Pancreas (tissue), 10 donors: Measurements from ENCODE around the gene TRIM9. TPM values are rescaled to one million over a fixed set of nuclear protein-coding genes. Genes with fewer than 3 reads are reported as not detected.

Experiments
- ATAC-seq, 4 donors: fragments of 200-7000 bp; cut with Tn5 transposase; one replicate each; pipeline versions ENCODE4 v1.8.0 to v1.9.1; 2020; ENCODE audit warnings: mild to moderate bottlenecking in 4 of 4, moderate library complexity in 4 of 4
- DNase-seq, 6 donors: peaks; one replicate each; pipeline ENCODE4 v3.0.0-alpha.2; 2020
- FAIRE-seq: peaks from 2 replicates; lab custom pipeline; 2012; peaks lifted over from hg19 to GRCh38; lab: Jason Lieb, UNC
- H3K27ac ChIP-seq, 4 donors: fragments of 200-600 bp; sonication (generic); 1 replicate in 3 of 4; 2 replicates in 1 of 4; pipeline versions ENCODE4 v1.5.0 to v1.8.0; 2020
- H3K27me3 ChIP-seq, 4 donors: fragments of 200-600 bp; one replicate each; pipeline ENCODE4 v1.8.0; 2021
- H3K36me3 ChIP-seq, 3 donors: fragments of 200-600 bp; sonication (generic) in 1 of 3; one replicate each; pipeline versions ENCODE4 v1.5.0 to v1.8.0; 2020 to 2021
- H3K4me1 ChIP-seq, 3 donors: fragments of 200-600 bp; one replicate each; pipeline ENCODE4 v1.8.0; 2021
- H3K4me3 ChIP-seq, 4 donors: fragments of 200-600 bp; sonication (generic) in 2 of 4; one replicate each; pipeline versions ENCODE4 v1.5.0 to v1.8.0; 2020 to 2021
- H3K9me3 ChIP-seq, 4 donors: fragments of 200-600 bp; one replicate each; pipeline ENCODE4 v1.8.0; 2021
- WGBS, 2 donors: extraction: QIAGEN DNeasy Blood & Tissue Kit; methylation state at CpG; one replicate each; pipeline ENCODE4 v1.1.7; 2013; 5-methylcytosine and 5-hydroxymethylcytosine counted together
- intact Hi-C, 3 donors: fragments of 100-400 bp; cut with DNase I; formaldehyde crosslinking; loops; one replicate each; pipeline versions ENCODE4 v1.11.1 to v1.14.2; 2022
- polyA plus RNA-seq, 2 donors: library from polyadenylated mRNA; stranded (reverse); fragments of 200-250 nt; gene quantifications; one replicate each; pipeline ENCODE4 v1.2.3, GENCODE V29; 2013
- total RNA-seq, 6 donors: library from RNA; stranded (reverse); fragmentation: NEBNext Ultra II Directional in 4 of 6; extraction: Animal tissue kit (Norgen Biotek cat#: 25700) in 4 of 6; gene quantifications; one replicate each; pipeline versions ENCODE4 v1.2.1 to v1.2.4, GENCODE V29; 2021 to 2023
- TF ChIP-seq, protein P1 (sequence below), 4 donors: fragments of 200-600 bp; sonication (generic) in 3 of 4; IDR thresholded peaks; one replicate each; pipeline versions ENCODE4 v1.5.0 to v1.8.0; 2021; ENCODE audit warnings: antibody characterized with exemption in 4 of 4
- donor health status: healthy with polysubstance abuse.
- donor health status: DM: no; HTN: no; CAD: no; lungs with moderate emphysema.
- donor health status: DM: no; HTN: no; CAD: no.
- donor health status: control.
- donor health status: control.
- donor health status: Bipolar disorder and iron deficiency.
- donor health status: DM: yes; HTN: yes; CAD: no.
- donor health status: DM: no; HTN: no; CAD: no.
- donor health status: DM: no; HTN: no; CAD: no.
- donor health status: DM: yes; HTN: yes; CAD: no.

TRIM9 gene
- total and polyA plus RNA-seq, 8 donors, result 0.25 to 3.4 (median 0.79) TPM

DNA sequence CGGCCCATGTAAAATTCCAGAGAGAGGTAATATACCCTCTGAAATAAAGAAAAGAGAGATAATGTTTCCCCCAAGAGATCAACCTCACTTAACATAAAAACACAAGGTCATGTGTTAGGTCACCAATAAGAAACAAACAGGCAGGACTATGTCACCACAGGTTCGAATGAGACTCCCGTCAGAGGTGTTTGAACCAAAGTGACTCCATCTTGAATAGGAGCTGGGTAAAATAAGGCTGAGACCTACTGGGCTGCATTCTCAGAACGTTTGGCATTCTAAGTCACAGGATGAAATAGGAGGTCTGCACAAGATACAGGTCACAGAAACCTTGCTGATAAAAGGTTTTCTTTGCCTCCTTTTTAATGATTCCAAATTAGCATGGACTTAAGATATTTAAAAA lies 157.1 kb downstream of the TRIM9 start:
- no peak for FAIRE-seq
- intact Hi-C loops, result no loop called here

DNA sequence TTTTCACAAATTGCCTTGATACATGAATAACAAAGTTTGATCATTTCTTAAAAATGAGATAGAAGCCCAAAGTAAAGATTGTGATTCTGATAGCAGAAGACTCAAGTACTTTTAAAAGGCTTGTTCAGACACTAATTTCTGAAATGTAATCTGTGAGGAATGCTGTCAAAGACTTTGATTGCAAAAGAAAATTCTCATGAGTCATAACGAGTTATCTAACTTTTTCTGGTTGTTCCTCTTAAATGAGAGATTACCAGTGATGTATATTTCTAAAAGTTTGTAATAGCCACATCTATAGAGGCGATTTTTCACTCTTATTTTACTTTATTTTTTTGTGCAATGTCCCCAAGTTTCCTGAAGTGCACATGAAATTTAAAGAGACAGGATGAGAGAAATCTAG lies 157.6 kb downstream of the TRIM9 start:
- no peak for ATAC-seq
- Histone ChIP-seq H3K9me3 (no peaks in the 10 kb centered on the region), H3K4me3 (no peak overlapping the region), H3K4me1 (no peaks in the 10 kb centered on the region), H3K27ac (no peak overlapping the region), H3K27me3 (no peaks in the 10 kb centered on the region), H3K36me3 (no peaks in the 10 kb centered on the region)
- TF ChIP-seq, protein P1, sequence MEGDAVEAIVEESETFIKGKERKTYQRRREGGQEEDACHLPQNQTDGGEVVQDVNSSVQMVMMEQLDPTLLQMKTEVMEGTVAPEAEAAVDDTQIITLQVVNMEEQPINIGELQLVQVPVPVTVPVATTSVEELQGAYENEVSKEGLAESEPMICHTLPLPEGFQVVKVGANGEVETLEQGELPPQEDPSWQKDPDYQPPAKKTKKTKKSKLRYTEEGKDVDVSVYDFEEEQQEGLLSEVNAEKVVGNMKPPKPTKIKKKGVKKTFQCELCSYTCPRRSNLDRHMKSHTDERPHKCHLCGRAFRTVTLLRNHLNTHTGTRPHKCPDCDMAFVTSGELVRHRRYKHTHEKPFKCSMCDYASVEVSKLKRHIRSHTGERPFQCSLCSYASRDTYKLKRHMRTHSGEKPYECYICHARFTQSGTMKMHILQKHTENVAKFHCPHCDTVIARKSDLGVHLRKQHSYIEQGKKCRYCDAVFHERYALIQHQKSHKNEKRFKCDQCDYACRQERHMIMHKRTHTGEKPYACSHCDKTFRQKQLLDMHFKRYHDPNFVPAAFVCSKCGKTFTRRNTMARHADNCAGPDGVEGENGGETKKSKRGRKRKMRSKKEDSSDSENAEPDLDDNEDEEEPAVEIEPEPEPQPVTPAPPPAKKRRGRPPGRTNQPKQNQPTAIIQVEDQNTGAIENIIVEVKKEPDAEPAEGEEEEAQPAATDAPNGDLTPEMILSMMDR (IDR thresholded peaks at IDR 0.05), result no peak
- no peak for DNase-seq
- intact Hi-C loops, result no loop called here
- WGBS, 2 donors, result 52 to 57% methylated on average over 2 of the region's 2 CpGs
- no peak for FAIRE-seq

More for the DNA sequence above, 157.1 kb downstream of the TRIM9 start:
- no peaks in the 10 kb centered on the region for H3K36me3 ChIP-seq
- no peaks in the 10 kb centered on the region for H3K4me1 ChIP-seq
- no peak for DNase-seq
- no peaks in the 10 kb centered on the region for H3K9me3 ChIP-seq
- TF ChIP-seq, protein P1 (IDR thresholded peaks at IDR 0.05), result no peak
- no peak overlapping the region for H3K4me3 ChIP-seq
- H3K27ac ChIP-seq, result no peak overlapping the region
- ATAC-seq, result no peak
- H3K27me3 ChIP-seq, result no peaks in the 10 kb centered on the region
- WGBS, 2 donors, result 71 to 80% methylated on average over 4 of the region's 4 CpGs

DNA sequence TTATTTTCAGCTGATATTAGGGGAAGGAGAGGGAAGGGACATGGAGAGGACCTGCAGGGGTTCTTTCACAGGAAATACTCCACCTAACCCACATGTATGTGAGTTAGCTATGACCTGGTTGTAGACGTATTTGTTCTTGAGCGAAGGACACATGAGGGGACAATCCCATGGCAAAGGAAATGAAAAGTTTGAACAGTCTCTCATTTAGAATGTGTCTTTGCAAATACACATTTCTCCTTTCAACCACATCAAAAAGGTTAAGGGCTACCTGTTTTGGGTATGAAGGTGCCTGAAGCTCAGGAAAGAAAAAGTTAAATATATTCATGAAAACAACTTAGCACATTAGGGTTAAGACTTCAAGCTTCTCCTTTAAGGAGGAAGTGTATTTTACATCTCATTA lies 158.0 kb downstream of the TRIM9 start:
- Histone ChIP-seq H3K4me3 (no peak overlapping the region), H3K27me3 (no peaks in the 10 kb centered on the region), H3K36me3 (no peaks in the 10 kb centered on the region), H3K27ac (no peak overlapping the region), H3K4me1 (peaks cover 0 to 2% (median 0%) of the 10 kb centered on the region in 3 donors), H3K9me3 (no peaks in the 10 kb centered on the region)
- no peak for DNase-seq
- no peak for ATAC-seq
- WGBS, 2 donors, result 86 to 93% methylated on average over 2 of the region's 2 CpGs
- no peak for FAIRE-seq
- TF ChIP-seq, protein P1 (IDR thresholded peaks at IDR 0.05), result no peak
- intact Hi-C loops, result no loop called here

DNA sequence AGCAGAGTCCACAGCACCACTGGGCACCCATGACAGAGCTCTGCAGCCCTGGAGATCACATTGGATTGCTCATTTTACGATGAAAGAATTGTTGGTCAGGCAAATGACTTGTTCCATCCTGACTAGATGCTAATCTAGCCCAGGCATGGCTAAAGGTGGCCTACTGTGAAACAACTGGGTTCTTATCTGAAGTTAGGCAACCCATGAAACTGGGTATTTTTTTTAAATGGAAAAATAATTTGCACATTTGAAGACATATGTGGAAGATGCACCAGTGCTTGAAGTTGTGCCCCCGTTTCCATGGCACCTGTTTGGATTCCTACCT lies 158.9 kb downstream of the TRIM9 start:
- H3K4me3 ChIP-seq, result no peak overlapping the region
- FAIRE-seq (no peak), DNase-seq (no peak), ATAC-seq (no peak)
- 83 to 85% methylated on average over 2 of the region's 2 CpGs for WGBS, 2 donors
- H3K27ac ChIP-seq, result no peak overlapping the region
- intact Hi-C loops, result no loop called here
- no peaks in the 10 kb centered on the region for H3K9me3 ChIP-seq
- no peaks in the 10 kb centered on the region for H3K36me3 ChIP-seq
- peaks cover 0 to 3% (median 0%) of the 10 kb centered on the region in 3 donors for H3K4me1 ChIP-seq
- TF ChIP-seq, protein P1 (IDR thresholded peaks at IDR 0.05), result no peak
- H3K27me3 ChIP-seq, result no peaks in the 10 kb centered on the region

DNA sequence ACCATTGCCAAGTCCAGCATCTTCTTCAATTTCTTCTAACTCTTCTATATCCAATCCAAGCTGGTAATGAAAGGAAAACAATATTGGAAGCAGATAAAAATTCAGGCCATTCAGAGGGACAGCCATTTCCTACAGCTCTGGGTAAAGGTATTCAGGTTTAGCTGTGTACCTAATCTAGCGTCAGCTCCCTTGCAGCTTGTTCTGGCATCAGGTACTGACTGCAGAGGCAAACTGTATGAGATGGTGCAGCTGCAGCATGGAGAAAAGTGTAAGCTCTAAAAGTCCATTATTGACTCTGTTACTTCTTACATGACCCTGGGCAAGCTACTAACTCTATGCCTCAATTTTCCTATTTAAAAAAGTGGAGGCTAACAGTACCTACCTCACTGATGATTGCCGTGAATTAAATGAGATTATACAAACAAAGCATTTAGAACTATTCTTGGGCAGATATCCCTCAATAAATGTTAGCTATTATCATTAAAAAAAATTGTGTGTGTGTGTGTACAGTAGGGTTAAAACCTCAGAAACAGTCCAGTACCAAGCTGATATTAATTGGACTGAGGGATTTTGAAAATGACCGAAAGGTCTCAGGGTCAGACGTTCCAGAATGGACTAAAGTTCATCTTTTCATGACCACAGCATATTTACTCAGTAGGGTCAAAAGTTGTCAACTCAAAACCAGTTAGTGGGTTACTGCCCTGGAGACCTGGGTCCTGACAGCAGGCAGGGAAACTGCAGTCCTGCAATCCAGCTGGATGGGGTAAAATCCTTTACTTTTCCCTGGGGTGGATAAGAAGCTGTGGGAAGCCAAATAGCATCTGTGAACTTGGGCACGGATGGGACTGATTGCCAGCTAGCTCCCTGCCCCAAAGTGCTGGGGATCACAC lies 159.5 kb downstream of the TRIM9 start:
- Histone ChIP-seq H3K27me3 (no peaks in the 10 kb centered on the region), H3K4me3 (no peak overlapping the region), H3K36me3 (no peaks in the 10 kb centered on the region), H3K4me1 (peaks cover 0 to 3% (median 0%) of the 10 kb centered on the region in 3 donors), H3K9me3 (no peaks in the 10 kb centered on the region), H3K27ac (no peak overlapping the region)
- TF ChIP-seq, protein P1 (IDR thresholded peaks at IDR 0.05), result no peak
- no peak for DNase-seq
- intact Hi-C loops, result no loop called here
- ATAC-seq, result no peak
- no peak for FAIRE-seq
- WGBS, 2 donors, result 77 to 78% methylated on average over 5 of the region's 5 CpGs
